Measurements from ENCODE around the gene CENPVL1.

CENPVL1 gene

GRCh38 chrX:51728202-51728601 is 17.9 kb downstream of the CENPVL1 start:
- no peak for DNase-seq (ENCODE audit: extremely low read depth, low read depth)
- no peak for TF ChIP-seq CTCF (IDR thresholded peaks at IDR 0.05; ENCODE audit: low read depth, low read length, missing control alignments)
- no peak overlapping the region for H3K4me3 ChIP-seq (replicated peaks; ENCODE audit: low read depth, low read length)

- H3K4me3 ChIP-seq (replicated peaks; ENCODE audit: low read depth, low read length) = no peak overlapping the region
- DNase-seq (ENCODE audit: extremely low read depth, low read depth) = no peak
- TF ChIP-seq CTCF (IDR thresholded peaks at IDR 0.05; ENCODE audit: low read depth, low read length, missing control alignments) = no peak
Measured at GRCh38 chrX:51737091-51737490, 26.8 kb downstream of the CENPVL1 start.

- DNase-seq (ENCODE audit: extremely low read depth, low read depth) = no peak
- no peak for TF ChIP-seq CTCF (IDR thresholded peaks at IDR 0.05; ENCODE audit: low read depth, low read length, missing control alignments)
- H3K4me3 ChIP-seq (replicated peaks; ENCODE audit: low read depth, low read length) = peak overlapping the region; percentile 67; the same call in 1 of the 2 replicates
Measured at GRCh38 chrX:51742586-51742985, 32.3 kb downstream of the CENPVL1 start.

- peak within 1 kb of the TSS; percentile 67 for H3K4me3 ChIP-seq (replicated peaks; ENCODE audit: low read depth, low read length)
Measured at GRCh38 chrX:51743179-51743957, 33.1 kb downstream of the CENPVL1 start, which contains the start of gene GSPT2. GSPT2 (plus strand) TSS chrX:51743442; CDS start chrX:51743627, 185 bp downstream.

GRCh38 chrX:51747671-51748070 is 37.4 kb downstream of the CENPVL1 start:
- DNase-seq (ENCODE audit: extremely low read depth, low read depth) = no peak
- H3K4me3 ChIP-seq (replicated peaks; ENCODE audit: low read depth, low read length) = no peak overlapping the region
- no peak for TF ChIP-seq CTCF (IDR thresholded peaks at IDR 0.05; ENCODE audit: low read depth, low read length, missing control alignments)

More at GRCh38 chrX:51743179-51743957, 33.1 kb downstream of the CENPVL1 start, which contains the start of gene GSPT2:
- DNase-seq (ENCODE audit: extremely low read depth, low read depth) = peak; percentile 42
- TF ChIP-seq CTCF (IDR thresholded peaks at IDR 0.05; ENCODE audit: low read depth, low read length, missing control alignments) = no peak

GRCh38 chrX:51759055-51759839 is 48.9 kb downstream of the CENPVL1 start:
- TF ChIP-seq CTCF (IDR thresholded peaks at IDR 0.05; ENCODE audit: low read depth, low read length, missing control alignments) = no peak
- H3K4me3 ChIP-seq (replicated peaks; ENCODE audit: low read depth, low read length) = no peak overlapping the region
- DNase-seq (ENCODE audit: extremely low read depth, low read depth) = no peak

All from HFF-Myc (cell line).